HEK293 (cell line): ENCODE results near the gene CSNK1G2.

Experiments
- CTCF ChIA-PET: fragments of 350-600 bp; formaldehyde crosslinking; extraction: SDS; loops from one replicate; lab custom pipeline; 2021; ENCODE audit warnings: antibody characterized with exemption; lab: Yijun Ruan, JAX
- POLR2A ChIA-PET: fragments of 300-600 bp; formaldehyde crosslinking; extraction: SDS; loops from one replicate; lab custom pipeline; 2020; ENCODE audit warnings: antibody characterized with exemption, inconsistent platforms; lab: Yijun Ruan, JAX
- H3K27ac ChIP-seq: fragments of 200-500 bp; sonication (Bioruptor generic); 2 replicates; pipeline ENCODE4 v1.5.1; 2014; ENCODE audit warnings: low read depth, low read length, control low read depth, inconsistent platforms; ENCODE audit errors: extremely low read depth
- H3K36me3 ChIP-seq, 2 experiments: fragments of 200-500 bp in 1 of 2; sonication (Bioruptor generic) in 1 of 2; 1 replicate in 1 of 2; 2 replicates in 1 of 2; pipeline ENCODE4 v1.5.1; 2014 to 2017; ENCODE audit warnings: inconsistent platforms in 2 of 2, low read length in 2 of 2; ENCODE audit not compliant: control insufficient read depth in 2 of 2, insufficient read depth in 1 of 2
- H3K4me1 ChIP-seq: fragments of 200-500 bp; sonication (Bioruptor generic); 2 replicates; pipeline ENCODE4 v1.5.1; 2014; ENCODE audit warnings: mild to moderate bottlenecking, low read length, inconsistent platforms; ENCODE audit not compliant: control insufficient read depth, insufficient read depth
- H3K4me3 ChIP-seq: 2 replicates; pipeline ENCODE4 v1.5.1; 2011; ENCODE audit warnings: low read depth, mild to moderate bottlenecking, control low read depth, low read length, moderate library complexity
- H3K9me3 ChIP-seq: fragments of 200-500 bp; sonication (Bioruptor generic); 2 replicates; pipeline ENCODE4 v1.5.1; 2014; ENCODE audit warnings: low read depth, low read length, inconsistent platforms; ENCODE audit not compliant: control insufficient read depth, insufficient read depth
- ATF2 ChIP-seq: fragments of 450-650 bp; formaldehyde crosslinking; IDR thresholded peaks from 2 replicates; pipeline ENCODE4 v1.5.1; 2016; ENCODE audit warnings: missing biosample characterization, missing genetic modification characterization, low read depth
- KLF1 ChIP-seq: fragments of 450-650 bp; formaldehyde crosslinking; IDR thresholded peaks from 2 replicates; pipeline ENCODE4 v1.5.1; 2016; ENCODE audit warnings: missing biosample characterization, missing genetic modification characterization
- KLF7 ChIP-seq: fragments of 450-650 bp; formaldehyde crosslinking; IDR thresholded peaks from 2 replicates; pipeline ENCODE4 v1.5.1; 2016; ENCODE audit warnings: missing biosample characterization, missing genetic modification characterization, borderline replicate concordance
- TRIM28 ChIP-seq: IDR thresholded peaks from 2 replicates; pipeline ENCODE4 v1.6.1; 2011; ENCODE audit warnings: low read length, control low read depth, borderline replicate concordance
- YY1 ChIP-seq: fragments of 450-650 bp; formaldehyde crosslinking; IDR thresholded peaks from 2 replicates; pipeline ENCODE4 v1.5.1; 2018; ENCODE audit warnings: missing biosample characterization, missing genetic modification characterization
- ZBTB20 ChIP-seq: fragments of 450-650 bp; formaldehyde crosslinking; IDR thresholded peaks from 2 replicates; pipeline ENCODE4 v1.5.1; 2016; ENCODE audit warnings: missing biosample characterization, missing genetic modification characterization
- ZIC2 ChIP-seq: fragments of 450-650 bp; formaldehyde crosslinking; IDR thresholded peaks from 2 replicates; pipeline ENCODE4 v1.5.1; 2016; ENCODE audit warnings: missing biosample characterization, missing genetic modification characterization
- ZNF146 ChIP-seq: fragments of 450-650 bp; formaldehyde crosslinking; IDR thresholded peaks from 2 replicates; pipeline ENCODE4 v1.5.1; 2016; ENCODE audit warnings: missing biosample characterization, missing genetic modification characterization
- ZNF157 ChIP-seq: fragments of 450-650 bp; formaldehyde crosslinking; IDR thresholded peaks from 2 replicates; pipeline ENCODE4 v1.5.1; 2016; ENCODE audit warnings: missing biosample characterization, missing genetic modification characterization
- ZNF274 ChIP-seq, 2 experiments: fragments of 200-500 bp in 1 of 2; fragments of 450-650 bp in 1 of 2; sonication (Bioruptor generic) in 1 of 2; formaldehyde crosslinking in 1 of 2; IDR thresholded peaks; 2 replicates each; pipeline versions ENCODE4 v1.5.1 to v1.6.1; 2014 to 2016; ENCODE audit warnings: borderline replicate concordance in 1 of 2, inconsistent platforms in 1 of 2, low read length in 1 of 2, missing biosample characterization in 1 of 2, missing genetic modification characterization in 1 of 2
- ZNF324 ChIP-seq: fragments of 450-650 bp; formaldehyde crosslinking; IDR thresholded peaks from 2 replicates; pipeline ENCODE4 v1.5.1; 2016; ENCODE audit warnings: missing biosample characterization, missing genetic modification characterization
- ZNF354C ChIP-seq: fragments of 450-650 bp; formaldehyde crosslinking; IDR thresholded peaks from 2 replicates; pipeline ENCODE4 v1.5.1; 2016; ENCODE audit warnings: missing biosample characterization, missing genetic modification characterization, low read depth, borderline replicate concordance
- ZNF362 ChIP-seq: fragments of 450-650 bp; formaldehyde crosslinking; IDR thresholded peaks from 2 replicates; pipeline ENCODE4 v1.5.1; 2016; ENCODE audit warnings: missing biosample characterization, missing genetic modification characterization
- ZNF366 ChIP-seq: fragments of 450-650 bp; formaldehyde crosslinking; conservative IDR thresholded peaks from 2 replicates; pipeline ENCODE4 v1.5.1; 2016; ENCODE audit warnings: missing biosample characterization, missing genetic modification characterization
- ZNF394 ChIP-seq: fragments of 450-650 bp; formaldehyde crosslinking; IDR thresholded peaks from 2 replicates; pipeline ENCODE4 v1.5.1; 2016; ENCODE audit warnings: missing biosample characterization, missing genetic modification characterization, mild to moderate bottlenecking, moderate library complexity, borderline replicate concordance
- ZNF701 ChIP-seq: fragments of 450-650 bp; formaldehyde crosslinking; IDR thresholded peaks from 2 replicates; pipeline ENCODE4 v1.5.1; 2016; ENCODE audit warnings: missing biosample characterization, missing genetic modification characterization
- ZNF792 ChIP-seq: fragments of 450-650 bp; formaldehyde crosslinking; IDR thresholded peaks from 2 replicates; pipeline ENCODE4 v1.5.1; 2016; ENCODE audit warnings: missing biosample characterization, missing genetic modification characterization
- TF ChIP-seq, protein P1 (sequence below): fragments of 450-650 bp; formaldehyde crosslinking; IDR thresholded peaks from 2 replicates; pipeline ENCODE4 v1.5.1; 2016; ENCODE audit warnings: missing biosample characterization, missing genetic modification characterization, low read depth
- TF ChIP-seq, protein P2 (sequence below): fragments of 450-650 bp; formaldehyde crosslinking; IDR thresholded peaks from 2 replicates; pipeline ENCODE4 v1.5.0; 2017; ENCODE audit warnings: missing biosample characterization, missing genetic modification characterization, borderline replicate concordance
- TF ChIP-seq, protein P3 (sequence below): fragments of 450-650 bp; IDR thresholded peaks from 2 replicates; pipeline ENCODE4 v1.5.1; 2018; ENCODE audit warnings: missing biosample characterization, missing genetic modification characterization

Gene CSNK1G2

GRCh38 chr19:1952635-1953034, 11.7 kb downstream of the CSNK1G2 start (continued):
- TF ChIP-seq, protein P1, sequence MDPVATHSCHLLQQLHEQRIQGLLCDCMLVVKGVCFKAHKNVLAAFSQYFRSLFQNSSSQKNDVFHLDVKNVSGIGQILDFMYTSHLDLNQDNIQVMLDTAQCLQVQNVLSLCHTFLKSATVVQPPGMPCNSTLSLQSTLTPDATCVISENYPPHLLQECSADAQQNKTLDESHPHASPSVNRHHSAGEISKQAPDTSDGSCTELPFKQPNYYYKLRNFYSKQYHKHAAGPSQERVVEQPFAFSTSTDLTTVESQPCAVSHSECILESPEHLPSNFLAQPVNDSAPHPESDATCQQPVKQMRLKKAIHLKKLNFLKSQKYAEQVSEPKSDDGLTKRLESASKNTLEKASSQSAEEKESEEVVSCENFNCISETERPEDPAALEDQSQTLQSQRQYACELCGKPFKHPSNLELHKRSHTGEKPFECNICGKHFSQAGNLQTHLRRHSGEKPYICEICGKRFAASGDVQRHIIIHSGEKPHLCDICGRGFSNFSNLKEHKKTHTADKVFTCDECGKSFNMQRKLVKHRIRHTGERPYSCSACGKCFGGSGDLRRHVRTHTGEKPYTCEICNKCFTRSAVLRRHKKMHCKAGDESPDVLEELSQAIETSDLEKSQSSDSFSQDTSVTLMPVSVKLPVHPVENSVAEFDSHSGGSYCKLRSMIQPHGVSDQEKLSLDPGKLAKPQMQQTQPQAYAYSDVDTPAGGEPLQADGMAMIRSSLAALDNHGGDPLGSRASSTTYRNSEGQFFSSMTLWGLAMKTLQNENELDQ: no peak
- TF ChIP-seq TRIM28: no peak
- no peak for TF ChIP-seq ZNF701 (tag by site-specific recombination)
- no peak for TF ChIP-seq ATF2 (tag by site-specific recombination)
- no peak for TF ChIP-seq KLF7 (tag by site-specific recombination)
- TF ChIP-seq ZNF362: no peak
- no peak for TF ChIP-seq YY1 (tag by site-specific recombination)
- TF ChIP-seq ZNF324 (tag by site-specific recombination): no peak
- TF ChIP-seq ZNF274 (IDR thresholded peaks at IDR 0.05; ENCODE audit: low read length): no peak
- no peak for TF ChIP-seq ZNF274 (tag by site-specific recombination; IDR thresholded peaks at IDR 0.05; ENCODE audit: borderline replicate concordance)
- TF ChIP-seq ZNF366 (tag by site-specific recombination): no peak
- 0 out of 2 replicates have a peak, but pooled peaks have one; percentile 21 for TF ChIP-seq KLF1 (tag by site-specific recombination)
- TF ChIP-seq, protein P2, sequence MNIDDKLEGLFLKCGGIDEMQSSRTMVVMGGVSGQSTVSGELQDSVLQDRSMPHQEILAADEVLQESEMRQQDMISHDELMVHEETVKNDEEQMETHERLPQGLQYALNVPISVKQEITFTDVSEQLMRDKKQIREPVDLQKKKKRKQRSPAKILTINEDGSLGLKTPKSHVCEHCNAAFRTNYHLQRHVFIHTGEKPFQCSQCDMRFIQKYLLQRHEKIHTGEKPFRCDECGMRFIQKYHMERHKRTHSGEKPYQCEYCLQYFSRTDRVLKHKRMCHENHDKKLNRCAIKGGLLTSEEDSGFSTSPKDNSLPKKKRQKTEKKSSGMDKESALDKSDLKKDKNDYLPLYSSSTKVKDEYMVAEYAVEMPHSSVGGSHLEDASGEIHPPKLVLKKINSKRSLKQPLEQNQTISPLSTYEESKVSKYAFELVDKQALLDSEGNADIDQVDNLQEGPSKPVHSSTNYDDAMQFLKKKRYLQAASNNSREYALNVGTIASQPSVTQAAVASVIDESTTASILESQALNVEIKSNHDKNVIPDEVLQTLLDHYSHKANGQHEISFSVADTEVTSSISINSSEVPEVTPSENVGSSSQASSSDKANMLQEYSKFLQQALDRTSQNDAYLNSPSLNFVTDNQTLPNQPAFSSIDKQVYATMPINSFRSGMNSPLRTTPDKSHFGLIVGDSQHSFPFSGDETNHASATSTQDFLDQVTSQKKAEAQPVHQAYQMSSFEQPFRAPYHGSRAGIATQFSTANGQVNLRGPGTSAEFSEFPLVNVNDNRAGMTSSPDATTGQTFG (tag by site-specific recombination): no peak
- no peak for TF ChIP-seq ZNF792 (tag by site-specific recombination)
- peak; percentile 61 for TF ChIP-seq ZIC2
- no peak for TF ChIP-seq ZBTB20 (tag by site-specific recombination)
- TF ChIP-seq ZNF354C (tag by site-specific recombination): no peak
- TF ChIP-seq, protein P3, sequence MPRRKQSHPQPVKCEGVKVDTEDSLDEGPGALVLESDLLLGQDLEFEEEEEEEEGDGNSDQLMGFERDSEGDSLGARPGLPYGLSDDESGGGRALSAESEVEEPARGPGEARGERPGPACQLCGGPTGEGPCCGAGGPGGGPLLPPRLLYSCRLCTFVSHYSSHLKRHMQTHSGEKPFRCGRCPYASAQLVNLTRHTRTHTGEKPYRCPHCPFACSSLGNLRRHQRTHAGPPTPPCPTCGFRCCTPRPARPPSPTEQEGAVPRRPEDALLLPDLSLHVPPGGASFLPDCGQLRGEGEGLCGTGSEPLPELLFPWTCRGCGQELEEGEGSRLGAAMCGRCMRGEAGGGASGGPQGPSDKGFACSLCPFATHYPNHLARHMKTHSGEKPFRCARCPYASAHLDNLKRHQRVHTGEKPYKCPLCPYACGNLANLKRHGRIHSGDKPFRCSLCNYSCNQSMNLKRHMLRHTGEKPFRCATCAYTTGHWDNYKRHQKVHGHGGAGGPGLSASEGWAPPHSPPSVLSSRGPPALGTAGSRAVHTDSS: no peak

- H3K4me1 ChIP-seq: no peaks in the 10 kb centered on the region
- TF ChIP-seq ZNF146 (tag by site-specific recombination) (no peak), ZNF157 (tag by site-specific recombination) (no peak), ZNF394 (tag by site-specific recombination) (no peak)
- TF ChIP-seq, all 188 proteins: peak for 0
- Histone ChIP-seq H3K4me3 (no peak overlapping the region), H3K36me3 (peaks cover 3 to 34% of the 10 kb centered on the region in 2 experiments; a peak in 2 of 3 replicates), H3K9me3 (no peaks in the 10 kb centered on the region), H3K27ac (no peak overlapping the region)
- ChIA-PET CTCF (no interaction called here), POLR2A (interaction anchor here (0.7 kb wide), 1 partner anchor 186 kb away, joined by 3 read pairs; no protein-coding TSS in a partner anchor)
Measured at GRCh38 chr19:1953037-1953436, 12.1 kb downstream of the CSNK1G2 start.
